GM12865 (cell line): ENCODE measurements around the gene ZNRF1.

Source experiments
- DNase-seq: peaks from one replicate; pipeline ENCODE4 v3.0.0; 2010; ENCODE audit warnings: low read depth
- H3K4me3 ChIP-seq: 2 replicates; pipeline ENCODE4 v1.5.1; 2011; ENCODE audit warnings: mild to moderate bottlenecking, low read depth, low read length, control low read depth
- TF ChIP-seq, protein P1 (sequence below): IDR thresholded peaks from 2 replicates; pipeline ENCODE4 v1.5.1; 2011; ENCODE audit warnings: low read length, control low read depth, low read depth, inconsistent platforms; ENCODE audit not compliant: insufficient read depth; ENCODE audit errors: missing control alignments

The ZNRF1 gene

DNA sequence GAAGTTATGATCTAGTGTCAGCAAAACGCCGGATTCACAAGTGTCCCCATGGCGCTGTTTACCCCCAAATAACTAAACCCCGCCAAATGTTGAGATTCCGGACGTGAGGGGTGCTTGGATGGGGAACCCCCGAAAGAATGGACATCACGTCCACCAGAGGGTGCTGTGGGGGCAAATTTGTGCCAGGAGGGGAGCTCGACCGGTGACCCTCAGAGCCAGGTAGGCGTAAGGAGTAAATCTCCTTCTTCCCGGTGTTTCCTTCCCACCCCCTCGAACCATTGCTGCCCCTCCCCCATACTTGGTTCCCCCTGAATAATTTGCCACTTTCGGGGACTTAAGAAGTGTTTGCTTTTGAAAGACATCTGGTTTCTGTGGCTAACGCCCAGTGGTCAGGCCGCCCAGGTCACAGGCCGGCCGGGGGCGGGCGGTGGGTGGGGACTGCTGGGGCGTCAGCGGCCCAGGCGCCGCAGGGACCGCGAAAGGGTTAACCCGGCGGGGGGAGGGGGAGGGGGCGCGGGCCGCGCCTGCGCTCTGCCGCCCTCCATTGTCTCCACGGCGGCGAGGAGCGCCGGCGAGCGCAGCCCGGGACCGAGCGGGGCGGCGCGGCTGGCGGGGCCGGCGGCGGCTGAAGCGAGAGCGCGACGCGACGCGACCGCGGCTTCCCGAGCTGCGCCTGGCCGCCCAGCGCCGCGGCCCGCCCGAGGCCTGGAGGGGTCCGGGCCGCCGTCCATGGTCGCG, at the start of gene ZNRF1:
ZNRF1 (plus strand) TSS at position 544 of the 738 bp plus-strand sequence. CDS start 648 bp downstream, outside the sequence.
- H3K4me3 ChIP-seq, result peak within 1 kb of the TSS; percentile 84
- TF ChIP-seq, protein P1, sequence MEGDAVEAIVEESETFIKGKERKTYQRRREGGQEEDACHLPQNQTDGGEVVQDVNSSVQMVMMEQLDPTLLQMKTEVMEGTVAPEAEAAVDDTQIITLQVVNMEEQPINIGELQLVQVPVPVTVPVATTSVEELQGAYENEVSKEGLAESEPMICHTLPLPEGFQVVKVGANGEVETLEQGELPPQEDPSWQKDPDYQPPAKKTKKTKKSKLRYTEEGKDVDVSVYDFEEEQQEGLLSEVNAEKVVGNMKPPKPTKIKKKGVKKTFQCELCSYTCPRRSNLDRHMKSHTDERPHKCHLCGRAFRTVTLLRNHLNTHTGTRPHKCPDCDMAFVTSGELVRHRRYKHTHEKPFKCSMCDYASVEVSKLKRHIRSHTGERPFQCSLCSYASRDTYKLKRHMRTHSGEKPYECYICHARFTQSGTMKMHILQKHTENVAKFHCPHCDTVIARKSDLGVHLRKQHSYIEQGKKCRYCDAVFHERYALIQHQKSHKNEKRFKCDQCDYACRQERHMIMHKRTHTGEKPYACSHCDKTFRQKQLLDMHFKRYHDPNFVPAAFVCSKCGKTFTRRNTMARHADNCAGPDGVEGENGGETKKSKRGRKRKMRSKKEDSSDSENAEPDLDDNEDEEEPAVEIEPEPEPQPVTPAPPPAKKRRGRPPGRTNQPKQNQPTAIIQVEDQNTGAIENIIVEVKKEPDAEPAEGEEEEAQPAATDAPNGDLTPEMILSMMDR, result peak; percentile 68
- DNase-seq, result peak; percentile 95

DNA sequence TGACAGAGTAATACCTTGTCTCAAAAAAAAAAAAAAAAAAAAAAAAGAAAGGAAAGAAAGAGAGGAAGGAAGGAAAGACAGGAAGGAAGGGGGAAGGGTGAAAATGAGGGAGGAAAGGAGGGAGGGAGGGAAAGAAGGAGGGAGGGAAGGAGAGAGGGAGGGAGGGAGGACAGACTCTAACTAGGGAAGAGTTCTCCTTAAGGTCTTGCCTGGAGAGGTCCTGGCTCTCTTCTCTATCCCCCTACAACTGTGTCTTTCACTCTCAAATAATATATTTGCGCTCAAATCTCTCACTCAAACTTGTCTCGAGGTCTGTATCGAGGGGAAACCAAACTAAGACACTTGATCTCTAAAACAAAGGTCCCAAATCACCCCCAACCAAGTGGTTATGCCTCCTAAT, 49.5 kb upstream of the ZNRF1 start:
- TF ChIP-seq, protein P1, result no peak
- no peak overlapping the region for H3K4me3 ChIP-seq
- DNase-seq, result no peak

DNA sequence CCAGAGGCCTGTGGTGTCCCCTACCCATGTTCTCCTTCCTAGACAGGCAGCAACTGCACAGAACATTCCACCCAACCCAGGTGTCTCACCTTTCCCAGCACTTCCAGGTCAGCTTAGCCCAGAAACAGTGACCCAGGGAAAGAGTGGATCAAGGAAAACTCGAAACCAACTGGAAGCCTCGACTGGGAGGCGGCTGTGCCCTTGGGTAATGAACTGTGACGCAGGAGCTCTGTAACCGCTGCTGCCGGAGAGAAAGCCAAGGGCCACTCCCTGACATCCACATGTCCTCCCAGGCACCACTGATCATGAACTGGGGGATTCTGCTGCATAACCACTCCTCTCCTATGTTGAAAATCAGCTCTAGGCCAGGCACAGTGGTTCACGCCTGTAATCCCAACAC, 48.3 kb upstream of the ZNRF1 start:
- no peak overlapping the region for H3K4me3 ChIP-seq
- TF ChIP-seq, protein P1, result no peak
- DNase-seq, result no peak

DNA sequence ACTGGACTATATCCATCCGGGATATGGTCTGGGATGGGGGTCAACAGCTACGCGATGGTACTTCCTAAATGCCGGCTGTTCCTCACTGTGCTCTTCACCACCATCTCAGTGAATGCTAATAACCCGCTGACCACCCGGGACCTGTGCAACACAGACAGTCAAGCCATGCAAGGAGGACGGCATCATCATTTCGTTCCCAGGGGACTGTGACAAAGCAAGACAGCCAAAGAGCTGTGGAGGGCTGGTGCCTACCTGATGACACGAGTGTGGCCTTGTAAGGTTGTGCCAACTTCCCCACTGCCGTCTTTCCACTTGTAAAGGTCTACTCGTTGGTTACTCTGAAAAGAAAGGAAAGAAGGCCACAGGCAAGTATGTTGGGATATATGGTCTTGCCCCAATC, 47.6 kb upstream of the ZNRF1 start:
- no peak for DNase-seq
- no peak overlapping the region for H3K4me3 ChIP-seq
- TF ChIP-seq, protein P1, result no peak

DNA sequence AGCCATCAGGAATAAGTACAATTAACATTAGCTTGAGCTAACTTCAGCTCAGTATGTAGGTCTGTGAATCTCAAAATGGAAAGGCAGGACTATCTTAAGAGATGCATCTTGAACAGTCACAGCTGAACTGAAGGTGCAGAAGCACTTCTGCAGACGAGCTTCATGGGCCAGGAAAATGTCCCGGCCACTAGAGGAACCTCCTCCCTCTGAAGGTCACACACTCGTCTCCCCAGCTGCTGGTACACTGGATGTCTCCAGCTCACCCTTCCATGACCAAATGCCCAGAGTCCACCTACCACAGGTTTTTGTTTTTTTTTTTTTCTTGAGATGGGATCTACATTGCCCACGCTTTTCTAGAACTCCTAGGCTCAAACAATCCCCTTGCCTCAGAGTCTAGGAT, 47.1 kb upstream of the ZNRF1 start:
- no peak overlapping the region for H3K4me3 ChIP-seq
- no peak for DNase-seq
- TF ChIP-seq, protein P1, result no peak

DNA sequence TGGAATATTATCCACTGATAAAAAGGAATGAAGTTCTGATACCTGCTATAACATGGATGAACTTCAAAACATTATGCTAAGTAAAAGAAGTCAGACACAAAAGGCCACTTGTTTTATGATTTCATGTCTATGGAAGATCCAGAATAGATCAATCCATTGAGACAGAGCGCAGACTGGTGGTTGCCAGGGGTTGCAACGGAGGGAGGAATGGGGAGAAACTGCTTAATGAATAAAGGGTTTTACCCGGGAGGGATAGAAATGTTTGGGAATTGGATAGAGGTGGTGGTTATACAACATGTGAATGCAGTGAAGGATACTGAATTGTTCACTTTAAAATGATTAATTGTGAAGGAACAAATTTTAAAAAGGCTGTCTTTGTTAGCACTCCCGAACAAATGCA, 44.1 kb upstream of the ZNRF1 start:
- TF ChIP-seq, protein P1, result no peak

DNA sequence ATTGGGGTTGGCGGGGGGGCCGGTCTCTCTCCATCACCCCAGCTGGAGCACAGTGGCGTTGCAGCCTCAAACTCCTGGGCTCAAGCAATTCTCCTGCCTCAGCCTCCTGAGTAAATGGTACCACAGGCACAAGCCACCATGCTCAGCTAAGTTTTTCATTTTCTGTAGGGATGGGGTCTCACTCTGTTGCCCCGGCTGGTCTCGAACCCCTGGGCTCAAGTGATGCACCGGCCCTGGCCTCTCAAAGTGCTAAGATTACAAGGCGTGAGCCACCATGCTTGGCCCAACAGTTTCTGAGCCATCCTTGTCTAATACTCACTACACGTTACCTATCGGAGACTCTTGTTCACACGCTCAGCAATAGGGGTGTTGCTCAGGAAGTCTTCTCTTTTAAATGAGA, 25.5 kb upstream of the ZNRF1 start:
- no peak overlapping the region for H3K4me3 ChIP-seq
- no peak for DNase-seq
- TF ChIP-seq, protein P1, result no peak

More for the DNA sequence above, 44.1 kb upstream of the ZNRF1 start:
- no peak for DNase-seq
- H3K4me3 ChIP-seq, result no peak overlapping the region
